PFSK-1 (cell line): ENCODE results near the gene ADAMTS2.

Experiments used
- FOXP2 ChIP-seq: optimal IDR thresholded peaks from 2 replicates; pipeline ENCODE3; 2011; ENCODE audit warnings: borderline replicate concordance, control low read depth, inconsistent platforms; ENCODE audit not compliant: insufficient read depth; ENCODE audit errors: extremely low read length, extremely low read depth
- POLR2AphosphoS5 ChIP-seq: IDR thresholded peaks from 2 replicates; pipeline ENCODE4 v1.6.1; 2012; ENCODE audit warnings: low read depth, mild to moderate bottlenecking, control low read depth, low read length, moderate library complexity
- SIN3A ChIP-seq: IDR thresholded peaks from 2 replicates; pipeline ENCODE4 v1.6.1; 2012; ENCODE audit warnings: mild to moderate bottlenecking, low read length, moderate library complexity, borderline replicate concordance; ENCODE audit not compliant: insufficient read depth
- TAF1 ChIP-seq: IDR thresholded peaks from 2 replicates; pipeline ENCODE4 v1.6.1; 2012; ENCODE audit warnings: low read length, control low read depth, borderline replicate concordance; ENCODE audit not compliant: insufficient read depth
- TF ChIP-seq, protein P1 (sequence below), 2 experiments: IDR thresholded peaks; 2 replicates each; pipeline versions ENCODE4 v1.6.1 to v1.8.0; 2011 to 2012; ENCODE audit warnings: low read depth in 2 of 2, low read length in 2 of 2, control low read depth in 1 of 2, inconsistent platforms in 1 of 2, mild to moderate bottlenecking in 1 of 2, moderate library complexity in 1 of 2; ENCODE audit not compliant: insufficient read depth in 1 of 2

ADAMTS2 gene

DNA sequence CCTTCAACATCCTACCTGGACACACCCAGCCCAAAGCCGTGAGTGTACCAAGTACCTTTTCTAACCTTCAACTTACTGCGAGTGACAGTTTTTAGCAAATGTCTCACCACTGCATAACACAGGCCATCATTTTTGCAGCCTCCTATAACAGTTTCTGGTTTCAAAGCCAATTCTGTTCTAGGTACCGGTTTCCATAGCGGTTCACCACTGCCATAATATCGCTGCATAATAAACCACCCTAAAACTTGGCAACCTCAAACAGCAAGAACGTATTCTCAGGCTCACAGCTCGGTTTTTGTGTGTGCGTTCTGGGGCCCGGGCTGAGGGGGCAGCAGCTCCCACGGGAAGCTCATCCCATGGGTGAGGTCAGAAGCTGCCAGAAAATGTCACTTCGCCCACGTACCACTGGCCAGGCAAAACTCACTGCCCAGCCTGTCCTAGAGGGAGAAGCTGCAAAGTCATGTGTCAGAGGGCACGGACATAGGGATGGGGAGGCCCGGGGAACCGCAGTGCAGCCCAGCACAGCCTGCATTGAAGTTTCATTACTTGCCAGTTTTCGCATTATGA, 15.9 kb upstream of the ADAMTS2 start:
- TF ChIP-seq POLR2AphosphoS5 (no peak), FOXP2 (no peak), TAF1 (no peak), SIN3A (no peak)
- TF ChIP-seq, protein P1, sequence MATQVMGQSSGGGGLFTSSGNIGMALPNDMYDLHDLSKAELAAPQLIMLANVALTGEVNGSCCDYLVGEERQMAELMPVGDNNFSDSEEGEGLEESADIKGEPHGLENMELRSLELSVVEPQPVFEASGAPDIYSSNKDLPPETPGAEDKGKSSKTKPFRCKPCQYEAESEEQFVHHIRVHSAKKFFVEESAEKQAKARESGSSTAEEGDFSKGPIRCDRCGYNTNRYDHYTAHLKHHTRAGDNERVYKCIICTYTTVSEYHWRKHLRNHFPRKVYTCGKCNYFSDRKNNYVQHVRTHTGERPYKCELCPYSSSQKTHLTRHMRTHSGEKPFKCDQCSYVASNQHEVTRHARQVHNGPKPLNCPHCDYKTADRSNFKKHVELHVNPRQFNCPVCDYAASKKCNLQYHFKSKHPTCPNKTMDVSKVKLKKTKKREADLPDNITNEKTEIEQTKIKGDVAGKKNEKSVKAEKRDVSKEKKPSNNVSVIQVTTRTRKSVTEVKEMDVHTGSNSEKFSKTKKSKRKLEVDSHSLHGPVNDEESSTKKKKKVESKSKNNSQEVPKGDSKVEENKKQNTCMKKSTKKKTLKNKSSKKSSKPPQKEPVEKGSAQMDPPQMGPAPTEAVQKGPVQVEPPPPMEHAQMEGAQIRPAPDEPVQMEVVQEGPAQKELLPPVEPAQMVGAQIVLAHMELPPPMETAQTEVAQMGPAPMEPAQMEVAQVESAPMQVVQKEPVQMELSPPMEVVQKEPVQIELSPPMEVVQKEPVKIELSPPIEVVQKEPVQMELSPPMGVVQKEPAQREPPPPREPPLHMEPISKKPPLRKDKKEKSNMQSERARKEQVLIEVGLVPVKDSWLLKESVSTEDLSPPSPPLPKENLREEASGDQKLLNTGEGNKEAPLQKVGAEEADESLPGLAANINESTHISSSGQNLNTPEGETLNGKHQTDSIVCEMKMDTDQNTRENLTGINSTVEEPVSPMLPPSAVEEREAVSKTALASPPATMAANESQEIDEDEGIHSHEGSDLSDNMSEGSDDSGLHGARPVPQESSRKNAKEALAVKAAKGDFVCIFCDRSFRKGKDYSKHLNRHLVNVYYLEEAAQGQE (IDR thresholded peaks at IDR 0.05; ENCODE audit: insufficient read depth in 1 of 2, low read depth in 2 of 2, low read length in 2 of 2), result no peak

DNA sequence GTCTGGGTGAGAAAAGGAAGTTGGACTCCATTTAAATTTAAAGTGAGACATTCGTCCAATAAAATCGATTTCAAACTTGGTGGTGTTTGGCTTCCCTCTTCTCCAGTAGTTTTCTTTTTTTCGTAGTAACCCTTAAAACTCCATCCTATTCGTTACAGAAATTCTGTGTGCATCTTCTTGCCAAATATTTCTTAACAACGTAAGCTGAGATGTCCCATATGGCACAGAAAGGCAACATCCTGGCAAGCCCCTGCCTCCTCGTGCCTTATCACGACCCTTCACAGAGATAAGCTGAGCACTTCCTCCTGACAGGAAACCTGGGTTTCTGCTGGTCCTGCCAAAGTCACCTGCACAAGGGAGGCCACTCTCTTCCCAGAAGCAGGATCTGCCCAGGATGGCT, 11.8 kb upstream of the ADAMTS2 start:
- TF ChIP-seq SIN3A (no peak), FOXP2 (no peak), TAF1 (no peak), POLR2AphosphoS5 (no peak)
- TF ChIP-seq, protein P1 (IDR thresholded peaks at IDR 0.05; ENCODE audit: insufficient read depth in 1 of 2, low read depth in 2 of 2, low read length in 2 of 2), result no peak

DNA sequence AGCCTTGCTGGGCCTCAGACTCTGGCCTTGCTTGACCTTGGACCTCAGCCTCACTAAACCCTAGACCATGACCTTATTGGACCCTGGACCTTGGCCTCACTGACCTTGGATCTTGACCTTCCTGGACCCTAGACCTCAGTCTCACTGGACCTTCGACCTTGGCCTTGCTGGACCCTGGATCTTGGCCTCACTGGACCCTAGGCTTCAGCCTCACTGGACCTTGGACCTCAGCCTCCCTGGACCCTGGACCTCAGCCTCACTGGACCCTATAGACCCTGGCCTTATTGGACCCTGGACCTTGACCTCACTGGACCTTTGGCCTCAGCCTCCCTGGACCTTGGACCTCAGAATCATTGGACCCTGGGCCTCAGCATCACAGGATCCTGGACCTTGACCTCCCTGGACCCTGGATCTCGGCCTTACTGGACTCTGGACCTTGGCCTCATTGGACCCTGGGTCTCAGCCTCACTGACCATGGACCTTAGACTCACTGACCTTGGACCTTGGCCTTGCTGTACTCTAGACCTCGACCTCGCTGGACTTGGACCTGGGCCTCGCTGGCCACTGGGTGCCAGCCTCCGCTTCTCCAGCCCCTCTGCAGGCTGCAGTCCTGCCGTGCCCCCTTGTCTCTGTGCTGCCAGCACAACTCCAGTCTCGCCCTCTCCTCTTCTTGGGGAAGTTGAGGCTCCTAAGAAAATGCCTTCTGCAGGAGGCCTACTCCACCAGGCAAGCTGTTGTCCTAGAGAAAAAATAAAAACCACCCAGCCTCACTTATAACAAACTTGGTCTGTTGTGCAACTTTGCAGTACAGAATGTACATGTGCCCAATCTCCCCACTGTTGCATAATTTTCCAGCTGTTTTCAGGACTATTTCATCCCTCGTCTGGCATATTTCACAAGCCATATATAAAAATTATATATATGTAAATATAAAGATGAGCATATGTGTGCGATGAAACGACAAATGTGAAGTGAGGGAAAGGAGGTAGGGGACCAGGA, 11.0 kb upstream of the ADAMTS2 start:
- TF ChIP-seq, protein P1 (IDR thresholded peaks at IDR 0.05; ENCODE audit: insufficient read depth in 1 of 2, low read depth in 2 of 2, low read length in 2 of 2), result no peak

DNA sequence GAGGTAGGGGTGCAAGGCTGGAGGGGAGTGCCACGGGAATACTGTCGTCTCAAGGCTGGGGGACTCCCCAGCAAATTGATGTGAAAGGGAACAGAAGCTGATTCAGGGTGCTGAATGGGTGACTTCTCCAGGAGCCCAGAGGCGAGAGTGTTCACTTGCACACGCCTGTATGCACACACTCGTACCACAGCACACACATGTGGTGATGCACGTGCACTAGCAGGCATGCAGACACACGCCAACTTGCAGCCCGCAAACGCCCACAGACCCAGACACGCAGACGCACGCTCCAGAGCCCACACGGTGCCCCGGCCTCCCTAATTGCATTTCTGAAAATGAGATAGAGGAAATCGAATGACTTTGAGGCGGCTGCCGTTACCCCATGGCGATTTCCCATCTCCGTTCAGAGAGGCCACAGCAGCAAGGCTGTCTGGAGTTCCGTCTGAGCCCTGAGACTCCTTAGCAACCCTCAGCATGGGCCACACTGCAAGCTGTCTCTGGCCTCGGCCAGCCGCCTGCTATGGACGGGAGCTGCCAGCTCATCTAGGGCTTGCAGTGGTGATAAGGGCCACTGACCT, 9.1 kb upstream of the ADAMTS2 start:
- TF ChIP-seq SIN3A (no peak), FOXP2 (no peak), POLR2AphosphoS5 (no peak), TAF1 (no peak)
- TF ChIP-seq, protein P1 (IDR thresholded peaks at IDR 0.05; ENCODE audit: insufficient read depth in 1 of 2, low read depth in 2 of 2, low read length in 2 of 2), result no peak
